Mesendoderm (in vitro differentiated cells): ENCODE results near the gene OGG1.

Experiments used
- DNase-seq: peaks from one replicate; pipeline ENCODE4 v3.0.0; 2013
- H2AK5ac ChIP-seq: 2 replicates; pipeline ENCODE4 v1.6.1; 2013; ENCODE audit warnings: low read length, inconsistent platforms
- H2BK120ac ChIP-seq: 2 replicates; pipeline ENCODE4 v1.6.1; 2013; ENCODE audit warnings: low read depth, mild to moderate bottlenecking, low read length, moderate library complexity, mixed read lengths
- H2BK15ac ChIP-seq: replicated peaks from 2 replicates; pipeline ENCODE4 v1.6.1; 2013; ENCODE audit warnings: low read depth, mild to moderate bottlenecking, moderate library complexity
- H2BK5ac ChIP-seq: 2 replicates; pipeline ENCODE4 v1.6.1; 2013; ENCODE audit warnings: low read length, inconsistent platforms
- H3K18ac ChIP-seq: 2 replicates; pipeline ENCODE4 v1.6.1; 2013; ENCODE audit warnings: mild to moderate bottlenecking, low read length, mixed read lengths
- H3K23ac ChIP-seq: one replicate; pipeline ENCODE4 v1.6.1; 2013; ENCODE audit warnings: low read length
- H3K27ac ChIP-seq: 2 replicates; pipeline ENCODE4 v1.5.1; 2013; ENCODE audit warnings: low read depth, mild to moderate bottlenecking, inconsistent platforms, low read length, moderate library complexity
- H3K27me3 ChIP-seq: 2 replicates; pipeline ENCODE4 v1.6.1; 2013; ENCODE audit warnings: low read length, control low read depth, mild to moderate bottlenecking, inconsistent platforms; ENCODE audit not compliant: insufficient read depth, poor library complexity
- H3K36me3 ChIP-seq: 2 replicates; pipeline ENCODE4 v1.6.1; 2013; ENCODE audit warnings: low read length, inconsistent platforms; ENCODE audit not compliant: control insufficient read depth, insufficient read depth
- H3K4ac ChIP-seq: one replicate; pipeline ENCODE4 v1.6.1; 2013; ENCODE audit warnings: low read depth, mild to moderate bottlenecking, low read length, moderate library complexity
- H3K4me1 ChIP-seq: 2 replicates; pipeline ENCODE4 v1.6.1; 2013; ENCODE audit warnings: low read depth, low read length, inconsistent platforms; ENCODE audit not compliant: control insufficient read depth
- H3K4me2 ChIP-seq: 2 replicates; pipeline ENCODE4 v1.6.1; 2013; ENCODE audit warnings: low read length
- H3K4me3 ChIP-seq: 2 replicates; pipeline ENCODE4 v1.5.1; 2013; ENCODE audit warnings: mild to moderate bottlenecking, low read length
- H3K56ac ChIP-seq: one replicate; pipeline ENCODE4 v1.6.1; 2013; ENCODE audit warnings: low read length
- H3K79me1 ChIP-seq: 2 replicates; pipeline ENCODE4 v1.6.1; 2013; ENCODE audit warnings: low read length, inconsistent platforms
- H3K79me2 ChIP-seq: 2 replicates; pipeline ENCODE4 v1.6.1; 2013; ENCODE audit warnings: mild to moderate bottlenecking, low read length; ENCODE audit not compliant: control insufficient read depth, insufficient read depth
- H3K9ac ChIP-seq: 2 replicates; pipeline ENCODE4 v1.6.1; 2013; ENCODE audit warnings: low read length, inconsistent platforms
- H4K5ac ChIP-seq: one replicate; pipeline ENCODE4 v1.6.1; 2013; ENCODE audit warnings: low read length
- H4K8ac ChIP-seq: one replicate; pipeline ENCODE4 v1.6.1; 2013; ENCODE audit warnings: low read depth, mild to moderate bottlenecking, control low read depth, low read length, moderate library complexity
- WGBS: extraction: QIAGEN DNeasy Blood & Tissue Kit; methylation state at CpG from one replicate; pipeline ENCODE4 v1.1.7; 2013; ENCODE audit warnings: low lambda C conversion rate, missing lambda C conversion rate; ENCODE audit not compliant: insufficient coverage; ENCODE audit errors: extremely low coverage; 5-methylcytosine and 5-hydroxymethylcytosine counted together

The OGG1 gene

DNA sequence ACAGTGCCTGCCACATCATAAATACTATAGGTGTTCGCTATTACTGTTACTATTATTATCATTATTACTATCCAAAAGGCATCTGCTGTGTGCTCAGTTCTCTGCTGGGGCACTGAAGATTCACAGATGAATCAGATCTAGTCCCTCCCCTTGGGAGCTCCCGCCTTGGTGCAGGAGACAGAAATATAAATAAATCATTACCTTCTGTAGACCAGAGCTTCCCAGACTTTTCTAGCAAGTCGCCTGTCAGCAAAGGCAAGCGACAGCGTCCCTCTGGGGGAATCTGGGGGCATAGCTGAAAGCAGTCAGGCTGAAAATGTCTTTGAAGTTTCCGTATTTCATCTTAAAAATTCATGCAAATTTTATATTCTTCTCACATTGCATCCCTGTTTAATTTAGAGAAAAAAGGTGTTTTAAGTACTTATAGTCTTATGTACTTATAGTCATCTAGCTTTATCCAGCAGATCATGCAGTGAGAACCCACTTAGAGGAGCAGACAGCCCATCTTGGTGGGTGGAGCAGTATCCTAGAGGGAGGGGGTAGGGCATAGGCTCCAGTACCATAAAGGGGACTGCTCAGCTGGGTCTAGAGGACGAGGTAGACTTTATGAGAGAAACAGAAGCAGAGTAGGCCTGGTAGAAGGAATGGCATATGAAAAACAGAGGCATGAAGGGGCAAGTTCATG is 28.6 kb upstream of the OGG1 start:
- Histone ChIP-seq H3K56ac (no peak overlapping the region), H3K4me3 (no peak overlapping the region), H2BK15ac (no peak overlapping the region), H3K79me2 (no peaks in the 10 kb centered on the region), H3K27me3 (no peaks in the 10 kb centered on the region), H3K4me1 (no peaks in the 10 kb centered on the region), H3K36me3 (no peaks in the 10 kb centered on the region), H3K18ac (no peak overlapping the region), H3K9ac (no peak overlapping the region), H3K23ac (no peak overlapping the region), H3K27ac (no peak overlapping the region), H4K5ac (no peak overlapping the region), H3K4me2 (no peak overlapping the region), H2AK5ac (no peak overlapping the region), H2BK120ac (no peak overlapping the region), H2BK5ac (no peak overlapping the region), H3K79me1 (no peaks in the 10 kb centered on the region), H3K4ac (no peak overlapping the region), H4K8ac (no peak overlapping the region)
- WGBS, result no CpG with 5 or more reads among the region's 7 CpGs
- DNase-seq, result no peak

- no peak for DNase-seq
- Histone ChIP-seq H3K27ac (no peak overlapping the region), H3K36me3 (no peaks in the 10 kb centered on the region), H3K4me1 (no peaks in the 10 kb centered on the region), H3K23ac (no peak overlapping the region), H3K4me3 (no peak overlapping the region), H3K4me2 (no peak overlapping the region), H2BK5ac (no peak overlapping the region), H3K9ac (no peak overlapping the region), H3K79me2 (no peaks in the 10 kb centered on the region), H3K27me3 (no peaks in the 10 kb centered on the region), H3K56ac (no peak overlapping the region), H3K18ac (no peak overlapping the region), H2BK15ac (no peak overlapping the region), H4K8ac (no peak overlapping the region), H2AK5ac (no peak overlapping the region), H3K4ac (no peak overlapping the region), H2BK120ac (no peak overlapping the region), H4K5ac (no peak overlapping the region), H3K79me1 (no peaks in the 10 kb centered on the region)
- no CpG with 5 or more reads among the region's 2 CpGs for WGBS
Observed at GRCh38 chr3:9721700-9722060, 28.1 kb upstream of the OGG1 start.

- H3K4me1 ChIP-seq, result no peaks in the 10 kb centered on the region
- no peak overlapping the region for H3K23ac ChIP-seq
- no peak overlapping the region for H4K5ac ChIP-seq
- no peaks in the 10 kb centered on the region for H3K79me2 ChIP-seq
- no peak overlapping the region for H3K18ac ChIP-seq
- no peak overlapping the region for H3K56ac ChIP-seq
- no peaks in the 10 kb centered on the region for H3K36me3 ChIP-seq
- no peak overlapping the region for H2BK15ac ChIP-seq
- WGBS, result no CpG with 5 or more reads among the region's 4 CpGs
- H3K27ac ChIP-seq, result no peak overlapping the region
- H3K79me1 ChIP-seq, result no peaks in the 10 kb centered on the region
- H3K4me3 ChIP-seq, result no peak overlapping the region
- H2BK5ac ChIP-seq, result no peak overlapping the region
- H3K4me2 ChIP-seq, result no peak overlapping the region
- H3K9ac ChIP-seq, result no peak overlapping the region
- H2AK5ac ChIP-seq, result no peak overlapping the region
- no peak overlapping the region for H2BK120ac ChIP-seq
- no peak for DNase-seq
- H3K27me3 ChIP-seq, result no peaks in the 10 kb centered on the region
- H3K4ac ChIP-seq, result no peak overlapping the region
- H4K8ac ChIP-seq, result no peak overlapping the region
Observed at GRCh38 chr3:9725775-9726515, 23.8 kb upstream of the OGG1 start.

GRCh38 chr3:9727041-9727595 is 22.6 kb upstream of the OGG1 start:
- Histone ChIP-seq H3K36me3 (no peaks in the 10 kb centered on the region), H3K4me3 (no peak overlapping the region)
- no CpG with 5 or more reads among the region's 11 CpGs for WGBS

DNA sequence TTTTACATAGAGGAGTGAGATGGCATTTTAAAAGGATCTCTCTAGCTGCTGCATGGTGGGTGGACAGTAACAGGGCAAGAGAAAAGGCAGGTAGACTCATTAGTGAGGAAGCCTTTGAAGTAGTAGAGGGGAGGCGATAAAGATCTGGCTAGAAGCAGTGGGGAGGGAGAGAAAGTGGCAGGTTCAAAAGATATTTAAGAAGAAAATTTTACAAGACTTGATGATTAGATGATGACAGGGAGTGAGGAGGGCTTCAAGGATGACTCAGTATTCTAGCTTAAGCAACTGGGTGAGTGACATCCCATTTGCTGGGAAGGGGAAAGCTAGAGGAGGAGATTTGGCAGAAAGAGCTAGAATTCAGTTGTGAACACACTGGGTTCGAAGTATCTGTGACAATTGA is 22.0 kb upstream of the OGG1 start:
- no peak overlapping the region for H3K4me2 ChIP-seq
- H3K4ac ChIP-seq, result no peak overlapping the region
- WGBS, result no CpG with 5 or more reads among the region's 2 CpGs
- H3K56ac ChIP-seq, result no peak overlapping the region
- no peak overlapping the region for H2BK15ac ChIP-seq
- H3K79me1 ChIP-seq, result peaks cover 4% of the 10 kb centered on the region
- no peak overlapping the region for H3K23ac ChIP-seq
- no peak overlapping the region for H3K27ac ChIP-seq
- DNase-seq, result no peak
- H4K5ac ChIP-seq, result no peak overlapping the region
- no peak overlapping the region for H2BK120ac ChIP-seq
- no peak overlapping the region for H3K18ac ChIP-seq
- peaks cover 9% of the 10 kb centered on the region for H3K79me2 ChIP-seq
- H3K9ac ChIP-seq, result no peak overlapping the region
- no peaks in the 10 kb centered on the region for H3K27me3 ChIP-seq
- H3K4me1 ChIP-seq, result peaks cover 1% of the 10 kb centered on the region
- H3K4me3 ChIP-seq, result no peak overlapping the region
- no peaks in the 10 kb centered on the region for H3K36me3 ChIP-seq
- no peak overlapping the region for H2AK5ac ChIP-seq
- no peak overlapping the region for H2BK5ac ChIP-seq
- no peak overlapping the region for H4K8ac ChIP-seq

More at GRCh38 chr3:9727041-9727595, 22.6 kb upstream of the OGG1 start:
- Histone ChIP-seq H3K79me2 (peaks cover 3% of the 10 kb centered on the region), H2AK5ac (no peak overlapping the region), H3K23ac (no peak overlapping the region), H2BK120ac (no peak overlapping the region), H3K27ac (no peak overlapping the region), H3K4ac (no peak overlapping the region), H2BK15ac (no peak overlapping the region), H4K8ac (no peak overlapping the region), H3K18ac (no peak overlapping the region), H3K9ac (no peak overlapping the region), H3K4me2 (peak overlapping the region; percentile 33), H3K4me1 (no peaks in the 10 kb centered on the region), H3K27me3 (no peaks in the 10 kb centered on the region), H3K56ac (no peak overlapping the region), H2BK5ac (no peak overlapping the region), H4K5ac (no peak overlapping the region), H3K79me1 (no peaks in the 10 kb centered on the region)
- DNase-seq, result peak; percentile 91
